ENCODE measurements around the gene BABAM2.

Gene BABAM2

DNA sequence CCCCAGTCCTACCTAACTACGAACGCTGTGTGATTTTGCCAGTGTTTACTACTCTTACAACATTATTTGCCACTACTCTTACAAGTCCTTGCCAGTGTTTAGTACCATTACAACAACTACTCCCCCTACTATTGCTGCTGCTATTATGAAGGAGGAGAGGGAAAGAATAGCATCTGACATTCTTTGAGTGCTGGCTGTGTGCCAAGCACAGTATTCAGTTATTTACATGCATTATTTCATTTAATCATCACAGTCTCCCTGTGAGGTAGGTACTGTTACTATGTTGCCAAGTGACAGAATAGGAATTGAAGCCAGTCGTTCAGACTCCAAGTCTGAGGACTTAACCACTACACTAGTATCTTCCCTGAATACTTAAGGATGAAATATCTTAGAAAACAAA, 316.2 kb downstream of the BABAM2 start:
- DNase-seq: no peak
- Histone ChIP-seq H3K36me3 (no peaks in the 10 kb centered on the region), H3K27me3 (ENCODE audit: insufficient read depth, low read depth, severe bottlenecking) (no peaks in the 10 kb centered on the region), H3K4me3 (ENCODE audit: low read depth, low read length) (no peak overlapping the region), H3K9me3 (ENCODE audit: severe bottlenecking) (no peaks in the 10 kb centered on the region), H3K27ac (no peak overlapping the region)
- TF ChIP-seq, protein P1, sequence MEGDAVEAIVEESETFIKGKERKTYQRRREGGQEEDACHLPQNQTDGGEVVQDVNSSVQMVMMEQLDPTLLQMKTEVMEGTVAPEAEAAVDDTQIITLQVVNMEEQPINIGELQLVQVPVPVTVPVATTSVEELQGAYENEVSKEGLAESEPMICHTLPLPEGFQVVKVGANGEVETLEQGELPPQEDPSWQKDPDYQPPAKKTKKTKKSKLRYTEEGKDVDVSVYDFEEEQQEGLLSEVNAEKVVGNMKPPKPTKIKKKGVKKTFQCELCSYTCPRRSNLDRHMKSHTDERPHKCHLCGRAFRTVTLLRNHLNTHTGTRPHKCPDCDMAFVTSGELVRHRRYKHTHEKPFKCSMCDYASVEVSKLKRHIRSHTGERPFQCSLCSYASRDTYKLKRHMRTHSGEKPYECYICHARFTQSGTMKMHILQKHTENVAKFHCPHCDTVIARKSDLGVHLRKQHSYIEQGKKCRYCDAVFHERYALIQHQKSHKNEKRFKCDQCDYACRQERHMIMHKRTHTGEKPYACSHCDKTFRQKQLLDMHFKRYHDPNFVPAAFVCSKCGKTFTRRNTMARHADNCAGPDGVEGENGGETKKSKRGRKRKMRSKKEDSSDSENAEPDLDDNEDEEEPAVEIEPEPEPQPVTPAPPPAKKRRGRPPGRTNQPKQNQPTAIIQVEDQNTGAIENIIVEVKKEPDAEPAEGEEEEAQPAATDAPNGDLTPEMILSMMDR (IDR thresholded peaks at IDR 0.05; ENCODE audit: low read depth, low read length): no peak

DNA sequence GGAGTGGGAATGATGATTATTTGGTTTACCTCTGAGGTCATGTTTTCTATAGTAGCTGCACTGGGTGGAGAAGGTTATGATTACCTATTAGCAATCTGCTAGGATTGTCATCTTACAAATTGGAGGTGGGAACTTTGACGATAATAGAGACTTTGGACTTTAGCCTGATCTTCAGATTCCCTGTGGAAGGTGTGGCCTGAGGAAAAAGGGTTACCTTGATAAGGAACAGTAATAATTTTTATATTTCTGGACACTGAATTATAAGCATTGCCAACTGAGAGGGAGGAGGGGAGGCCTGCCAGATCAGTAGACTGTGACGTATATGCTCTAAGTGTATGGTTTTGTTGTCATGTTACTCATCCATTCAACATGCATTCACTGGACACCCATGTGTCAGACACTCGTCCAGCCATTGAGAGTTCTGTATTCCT, 318.7 kb downstream of the BABAM2 start:
- Histone ChIP-seq H3K27me3 (ENCODE audit: insufficient read depth, low read depth, severe bottlenecking) (no peaks in the 10 kb centered on the region), H3K36me3 (no peaks in the 10 kb centered on the region), H3K9me3 (ENCODE audit: severe bottlenecking) (no peaks in the 10 kb centered on the region), H3K4me3 (ENCODE audit: low read depth, low read length) (no peak overlapping the region), H3K27ac (no peak overlapping the region)
- DNase-seq: no peak
- TF ChIP-seq, protein P1 (IDR thresholded peaks at IDR 0.05; ENCODE audit: low read depth, low read length): no peak

DNA sequence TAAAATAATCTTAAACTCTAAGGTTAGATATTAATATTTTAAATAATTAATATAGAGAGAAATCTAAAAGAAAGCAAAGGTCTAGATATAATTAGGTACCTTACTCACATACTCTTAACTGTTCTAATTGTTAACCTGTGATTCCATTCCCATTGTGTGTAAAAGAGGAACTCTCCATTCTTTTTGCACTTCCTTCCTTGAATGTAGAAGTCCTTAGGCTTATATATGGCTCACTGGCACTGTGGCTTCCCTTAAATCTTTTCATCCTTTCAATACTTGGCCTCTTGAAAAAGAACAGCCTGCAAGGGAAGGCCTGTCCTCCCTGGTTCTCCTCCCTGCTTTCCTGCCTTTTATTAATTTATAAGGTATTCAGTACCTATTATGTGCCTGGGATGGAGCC, 319.3 kb downstream of the BABAM2 start:
- Histone ChIP-seq H3K27ac (no peak overlapping the region), H3K4me3 (ENCODE audit: low read depth, low read length) (no peak overlapping the region), H3K27me3 (ENCODE audit: insufficient read depth, low read depth, severe bottlenecking) (no peaks in the 10 kb centered on the region), H3K9me3 (ENCODE audit: severe bottlenecking) (no peaks in the 10 kb centered on the region), H3K36me3 (no peaks in the 10 kb centered on the region)
- TF ChIP-seq, protein P1 (IDR thresholded peaks at IDR 0.05; ENCODE audit: low read depth, low read length): no peak
- DNase-seq: no peak

DNA sequence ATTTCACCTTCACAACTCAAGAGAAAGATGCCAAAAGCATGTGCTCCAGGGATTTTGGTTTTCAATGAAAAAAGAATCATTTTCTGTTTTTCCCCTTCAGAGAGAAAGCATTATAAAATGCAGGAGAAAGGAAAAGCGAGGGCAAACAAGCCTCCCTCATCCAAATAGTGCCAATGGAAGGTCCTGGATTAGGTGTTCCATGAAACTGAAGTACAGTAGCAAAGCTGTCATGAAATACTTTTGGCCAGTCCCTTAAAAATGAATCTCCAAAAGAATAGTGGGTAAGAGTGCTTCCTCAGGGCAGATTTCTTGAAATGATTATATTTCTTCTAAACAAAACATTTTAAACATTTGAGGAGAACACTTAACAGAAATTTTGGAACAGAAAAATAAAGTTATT, 320.0 kb downstream of the BABAM2 start:
- Histone ChIP-seq H3K27me3 (ENCODE audit: insufficient read depth, low read depth, severe bottlenecking) (no peaks in the 10 kb centered on the region), H3K4me3 (ENCODE audit: low read depth, low read length) (no peak overlapping the region), H3K36me3 (no peaks in the 10 kb centered on the region), H3K9me3 (ENCODE audit: severe bottlenecking) (no peaks in the 10 kb centered on the region), H3K27ac (no peak overlapping the region)
- TF ChIP-seq, protein P1 (IDR thresholded peaks at IDR 0.05; ENCODE audit: low read depth, low read length): no peak
- DNase-seq: no peak

DNA sequence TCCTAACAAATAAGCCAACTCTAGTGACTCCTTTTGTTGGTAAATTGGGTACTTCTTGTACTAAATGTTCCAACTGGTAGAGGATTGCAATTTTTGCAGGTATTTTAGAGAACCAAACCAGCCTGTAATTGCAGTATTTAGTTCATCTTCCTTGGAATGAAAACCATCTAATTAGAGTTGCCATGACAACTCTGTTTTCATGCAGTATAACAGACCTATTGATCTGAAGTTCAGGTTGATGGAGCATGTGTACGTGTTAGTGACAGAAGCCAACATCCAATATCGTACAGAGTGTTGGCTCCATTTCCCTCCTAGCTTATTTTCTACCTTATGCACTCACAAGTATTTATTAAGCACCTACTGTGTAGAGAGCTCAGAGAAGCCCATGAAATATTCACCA, 325.8 kb downstream of the BABAM2 start:
- Histone ChIP-seq H3K27me3 (ENCODE audit: insufficient read depth, low read depth, severe bottlenecking) (no peaks in the 10 kb centered on the region), H3K4me3 (ENCODE audit: low read depth, low read length) (no peak overlapping the region), H3K36me3 (no peaks in the 10 kb centered on the region), H3K9me3 (ENCODE audit: severe bottlenecking) (no peaks in the 10 kb centered on the region), H3K27ac (no peak overlapping the region)
- no peak for DNase-seq
- TF ChIP-seq, protein P1 (IDR thresholded peaks at IDR 0.05; ENCODE audit: low read depth, low read length): no peak

DNA sequence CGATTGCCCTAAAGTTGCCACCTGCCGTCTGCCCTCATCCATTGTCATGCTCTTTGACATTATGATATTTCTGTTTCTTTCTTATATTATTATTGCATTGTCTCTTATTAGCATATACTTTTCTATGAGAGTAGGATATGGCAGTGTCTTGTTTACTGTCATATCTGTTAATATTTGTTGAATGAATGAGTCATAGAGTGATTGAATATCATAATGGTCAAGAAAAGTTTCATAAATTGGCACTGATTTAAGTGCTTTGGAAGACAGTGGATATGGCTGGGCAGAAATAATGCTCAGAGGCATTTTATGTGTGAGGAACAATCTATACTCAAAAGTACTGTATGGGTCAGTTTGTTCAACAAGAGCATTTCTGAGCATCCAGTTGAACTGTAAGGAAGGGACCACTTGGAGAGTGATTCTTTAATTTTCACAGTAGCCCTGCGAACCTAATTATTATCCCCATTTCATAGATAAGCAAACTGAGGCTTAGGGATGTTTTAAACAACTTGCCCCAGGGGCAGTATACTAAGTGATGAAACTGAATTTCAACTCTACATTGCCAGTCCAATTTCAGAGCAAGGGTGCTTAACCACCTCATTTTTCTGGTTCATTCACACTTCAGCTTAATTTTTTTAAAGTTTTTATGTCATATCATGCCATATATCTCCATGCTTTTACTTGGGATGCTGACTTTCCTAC, 326.7 kb downstream of the BABAM2 start:
- TF ChIP-seq, protein P1 (IDR thresholded peaks at IDR 0.05; ENCODE audit: low read depth, low read length): no peak
- Histone ChIP-seq H3K27ac (no peak overlapping the region), H3K27me3 (ENCODE audit: insufficient read depth, low read depth, severe bottlenecking) (no peaks in the 10 kb centered on the region), H3K9me3 (ENCODE audit: severe bottlenecking) (no peaks in the 10 kb centered on the region), H3K36me3 (no peaks in the 10 kb centered on the region), H3K4me3 (ENCODE audit: low read depth, low read length) (no peak overlapping the region)
- no peak for DNase-seq

All from WERI-Rb-1 (cell line).